HG02763 (cell line): ENCODE measurements around the gene MS4A4E.
"Not testable (repeated sequence)": the region's sequence is repeated elsewhere in the genome, so short reads cannot be mapped to it uniquely, and the experiment has no call there.

Experiments
- ATAC-seq: cut with Tn5 transposase; IDR thresholded peaks from one replicate; pipeline ENCODE4 v1.9.1; 2021; ENCODE audit warnings: mild to moderate bottlenecking, moderate library complexity; ENCODE audit not compliant: unreplicated experiment

MS4A4E gene

DNA sequence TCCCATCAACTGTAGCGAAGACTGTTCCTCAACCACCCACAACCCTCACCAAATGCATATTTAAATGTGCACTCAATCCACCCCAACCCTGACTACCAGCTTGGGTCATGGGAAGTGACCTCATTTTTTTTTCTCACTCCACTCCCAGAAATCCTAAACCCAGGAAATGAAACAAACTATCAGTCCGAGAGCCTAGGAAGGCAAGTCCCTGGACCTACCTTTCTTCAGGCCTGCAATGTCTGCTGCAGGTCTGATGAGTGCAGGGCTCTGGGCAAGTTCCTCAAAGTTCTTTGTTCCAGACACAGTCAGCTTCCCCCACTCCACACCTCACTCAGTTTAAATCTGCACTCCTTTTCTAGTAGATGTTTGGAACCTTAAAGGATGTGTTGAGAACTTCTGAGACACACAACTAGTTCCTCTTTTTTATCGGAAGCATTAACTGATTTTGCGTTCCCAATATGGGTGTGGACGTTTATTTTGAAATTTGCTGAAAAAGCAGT lies at the start of gene MS4A4E:
MS4A4E (minus strand) TSS at position 398 of the 500 bp plus-strand sequence. CDS start 13,082 bp downstream, outside the sequence.
- no peak for ATAC-seq

DNA sequence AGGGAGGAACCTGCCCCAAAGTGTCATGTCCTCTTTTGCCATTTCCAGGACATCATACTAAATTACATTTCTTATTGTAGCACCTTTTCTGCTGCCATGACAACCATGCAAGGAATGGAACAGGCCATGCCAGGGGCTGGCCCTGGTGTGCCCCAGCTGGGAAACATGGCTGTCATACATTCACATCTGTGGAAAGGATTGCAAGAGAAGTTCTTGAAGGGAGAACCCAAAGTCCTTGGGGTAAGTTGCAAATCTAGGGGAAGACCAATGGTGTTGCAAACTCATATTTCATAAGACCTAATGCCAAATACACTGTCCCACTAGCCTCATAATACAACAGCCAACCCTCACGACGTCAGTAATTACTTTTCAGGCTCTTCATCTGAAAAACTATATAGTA lies 49.2 kb upstream of the MS4A4E start:
- no peak for ATAC-seq

GRCh38 chr11:60288531-60288930 lies 45.6 kb upstream of the MS4A4E start:
- no peak for ATAC-seq

- ATAC-seq: not testable (repeated sequence)
Observed at GRCh38 chr11:60285411-60286126, 42.6 kb upstream of the MS4A4E start.

- no peak for ATAC-seq
Observed at GRCh38 chr11:60282286-60282685, 39.3 kb upstream of the MS4A4E start.

- ATAC-seq: no peak
Observed at GRCh38 chr11:60281485-60281884, 38.5 kb upstream of the MS4A4E start.

- no peak for ATAC-seq
Observed at GRCh38 chr11:60280412-60280811, 37.5 kb upstream of the MS4A4E start, which contains the start of gene MS4A4A. Gene MS4A4A (plus strand): TSS chr11:60280666. CDS start chr11:60280676, 10 bp downstream.

DNA sequence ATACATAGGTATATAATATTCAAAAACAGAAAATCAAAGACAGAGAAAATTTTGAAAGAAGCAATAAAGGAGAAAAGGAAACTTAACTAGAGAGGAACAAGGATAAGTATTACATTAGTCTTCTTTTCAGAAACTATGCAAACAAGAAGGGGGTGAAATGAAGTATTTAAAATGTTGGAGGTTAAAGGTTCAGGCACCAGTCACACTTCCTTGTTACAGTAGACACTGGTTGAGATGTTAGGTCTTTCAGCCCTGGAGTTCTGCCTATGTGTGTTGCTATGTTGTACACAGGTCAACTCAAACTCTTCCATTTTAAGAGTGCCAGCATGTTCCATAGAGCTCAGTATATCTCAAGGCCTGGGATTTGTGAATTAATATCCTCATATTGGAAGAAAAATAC lies 31.5 kb upstream of the MS4A4E start:
- no peak for ATAC-seq

DNA sequence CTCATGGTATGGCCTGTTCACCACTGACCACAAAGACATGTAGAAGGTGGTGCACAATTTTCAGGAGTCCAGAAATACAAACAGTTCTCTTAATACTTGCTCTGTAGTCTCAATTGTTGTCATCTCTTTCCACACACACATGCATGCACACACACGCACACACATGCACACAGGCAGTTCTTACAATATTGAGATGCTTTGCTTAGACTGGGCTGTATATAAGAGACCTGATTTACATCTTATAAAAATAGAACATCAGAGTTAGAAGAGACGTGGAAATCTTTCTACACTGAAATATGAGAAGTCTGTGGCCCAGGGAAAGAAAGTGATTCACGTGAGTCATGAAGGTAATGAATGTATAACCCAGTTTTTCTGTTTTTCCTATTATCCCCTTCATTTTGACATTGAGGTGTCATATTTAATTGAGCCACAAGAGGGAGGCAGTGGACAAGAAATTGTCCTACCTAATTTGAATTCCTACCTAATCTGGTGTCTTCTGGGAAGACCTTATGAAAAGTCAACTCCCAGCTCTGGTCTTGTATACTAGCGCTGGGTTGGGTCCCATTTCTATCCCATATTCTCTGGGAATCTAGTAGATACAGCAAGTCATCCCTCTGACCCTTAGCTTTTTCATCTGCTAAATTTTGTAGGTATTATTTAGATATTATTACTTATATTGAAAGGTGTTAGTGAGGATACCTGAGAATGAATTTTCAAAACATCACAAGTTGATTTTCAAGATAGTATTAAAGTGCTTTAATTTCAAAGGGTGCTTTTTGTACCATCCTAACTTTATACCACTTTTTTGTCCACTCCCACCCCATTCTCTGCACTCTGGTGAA lies 22.7 kb upstream of the MS4A4E start:
- ATAC-seq: no peak

GRCh38 chr11:60264644-60265043 lies 21.7 kb upstream of the MS4A4E start:
- ATAC-seq: no peak

DNA sequence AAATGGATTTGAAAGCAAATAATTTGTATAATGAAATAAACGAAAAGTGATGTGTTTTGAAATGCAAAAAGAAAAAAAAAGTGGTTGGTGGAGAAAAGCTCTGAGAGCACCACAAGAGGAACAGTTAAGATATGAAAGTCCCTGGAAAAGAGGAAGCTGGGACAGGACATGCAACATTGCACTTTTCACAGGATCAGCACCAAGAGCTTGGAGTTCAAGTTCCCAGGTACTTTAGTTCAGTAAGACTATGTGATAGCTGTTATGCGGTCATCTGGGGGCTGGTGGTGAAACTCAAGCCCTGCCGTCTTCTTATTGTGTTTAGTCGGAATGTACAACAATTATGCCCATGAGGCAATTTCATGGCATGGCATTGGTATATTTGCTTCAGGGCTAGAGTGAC lies 20.5 kb upstream of the MS4A4E start:
- ATAC-seq: no peak

DNA sequence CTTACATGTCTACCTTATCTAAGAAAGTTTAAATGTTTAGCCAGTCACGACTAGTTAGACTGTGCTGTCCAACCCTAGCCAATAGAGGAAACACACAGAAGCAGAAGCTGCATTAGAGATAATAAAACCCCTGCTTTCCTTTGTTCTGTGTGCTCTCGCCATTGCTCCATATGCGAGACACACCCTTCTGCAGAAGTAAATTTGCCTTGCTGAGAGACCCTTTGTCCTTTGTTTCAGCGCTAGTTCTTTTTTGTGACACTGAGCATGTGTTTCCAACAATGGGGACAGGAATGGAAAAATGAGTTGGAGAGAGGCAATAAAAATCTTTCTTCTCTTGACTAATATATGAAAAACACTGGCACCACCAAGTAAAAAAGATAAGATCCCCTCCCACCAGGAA lies 18.1 kb upstream of the MS4A4E start:
- ATAC-seq: no peak

DNA sequence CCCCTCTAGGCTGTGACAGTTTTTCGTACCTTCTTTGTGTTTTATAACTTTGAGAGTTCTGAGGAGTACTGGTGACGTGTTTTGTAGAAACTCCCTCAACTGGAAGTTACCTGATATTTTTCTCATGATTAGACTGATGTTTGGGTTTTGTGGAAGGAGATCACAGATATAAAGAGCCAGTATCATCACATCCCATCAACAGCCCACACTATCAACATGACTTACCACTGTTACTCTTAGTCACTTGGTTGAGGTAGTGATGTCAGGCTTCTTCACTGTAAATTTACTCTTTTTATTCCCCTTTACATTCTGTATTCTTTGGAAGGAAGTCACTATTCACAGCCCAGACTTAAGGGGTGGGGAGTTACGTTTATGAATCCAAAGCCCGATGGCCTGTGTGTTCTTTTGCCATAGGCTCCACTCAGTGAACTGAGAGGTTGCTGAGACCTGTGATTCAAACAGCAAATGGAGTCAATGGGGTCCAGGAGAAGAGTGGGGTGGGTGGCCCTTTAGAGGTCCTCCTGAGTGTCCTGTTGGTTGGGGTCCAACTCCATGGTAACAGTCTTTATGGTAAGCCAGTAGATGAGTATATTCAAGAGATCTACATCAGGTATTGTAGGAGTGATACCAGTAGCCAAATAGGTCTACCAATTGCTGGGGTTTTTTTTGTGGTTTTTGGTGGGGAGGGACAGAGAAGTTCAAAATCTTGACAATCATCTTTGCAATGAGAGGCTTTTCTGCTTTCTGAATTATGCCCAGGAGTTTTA lies 15.2 kb upstream of the MS4A4E start:
- ATAC-seq: no peak

GRCh38 chr11:60252213-60253108 lies 9.5 kb upstream of the MS4A4E start:
- ATAC-seq: no peak

DNA sequence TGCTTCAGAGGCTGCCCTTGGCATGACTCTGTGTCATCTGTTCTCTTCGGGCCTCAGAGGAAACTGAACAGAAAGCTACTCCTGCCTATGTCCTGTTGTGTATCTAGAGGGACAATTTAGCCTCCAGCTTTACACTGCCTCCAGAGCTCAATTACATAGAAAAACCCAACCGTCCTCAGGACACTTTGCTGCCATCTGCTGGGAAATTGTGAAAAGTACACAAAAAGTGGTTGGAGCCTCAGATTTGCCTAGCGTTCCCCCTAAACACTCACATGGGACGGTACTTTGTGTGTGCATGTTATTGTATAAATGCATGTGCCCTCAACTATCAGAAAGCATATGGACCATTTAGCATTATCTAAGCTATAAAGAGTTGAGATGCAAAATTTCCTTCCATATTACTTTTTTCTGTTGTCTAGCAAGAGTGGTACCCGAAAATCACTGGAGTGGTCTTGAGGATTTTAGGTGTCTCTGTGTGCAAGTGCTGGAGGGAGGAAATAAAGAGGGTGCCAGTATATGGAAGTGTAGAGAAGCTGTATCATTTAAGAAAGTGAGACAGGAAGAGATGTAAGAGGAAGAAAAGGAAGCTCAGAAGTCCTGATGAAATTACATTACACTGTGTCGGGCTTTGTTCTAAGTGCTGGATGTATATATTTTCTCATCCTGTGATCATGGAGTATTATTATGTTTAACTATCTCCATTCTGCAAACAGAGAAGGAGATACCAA lies 8.7 kb upstream of the MS4A4E start:
- no peak for ATAC-seq

DNA sequence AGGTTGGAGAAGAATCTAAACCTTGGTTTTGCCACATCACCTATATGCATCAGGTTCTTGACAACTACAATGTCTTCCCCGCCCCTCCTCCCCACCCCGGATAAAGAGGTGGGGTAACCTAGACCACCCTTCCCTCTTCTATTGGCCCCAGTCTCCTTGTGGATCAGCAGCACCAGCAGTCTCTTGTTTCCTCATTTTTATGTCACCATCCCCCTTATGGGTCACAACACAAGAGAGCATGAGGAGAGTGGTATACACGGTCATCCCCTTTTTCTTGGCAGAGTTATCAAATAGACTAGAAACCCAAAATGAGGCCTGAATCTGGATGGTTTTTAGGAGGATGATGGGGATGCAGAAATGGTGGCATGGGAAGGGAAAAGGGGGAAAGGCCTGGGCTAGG lies 1.2 kb downstream of the MS4A4E start:
- ATAC-seq: no peak

DNA sequence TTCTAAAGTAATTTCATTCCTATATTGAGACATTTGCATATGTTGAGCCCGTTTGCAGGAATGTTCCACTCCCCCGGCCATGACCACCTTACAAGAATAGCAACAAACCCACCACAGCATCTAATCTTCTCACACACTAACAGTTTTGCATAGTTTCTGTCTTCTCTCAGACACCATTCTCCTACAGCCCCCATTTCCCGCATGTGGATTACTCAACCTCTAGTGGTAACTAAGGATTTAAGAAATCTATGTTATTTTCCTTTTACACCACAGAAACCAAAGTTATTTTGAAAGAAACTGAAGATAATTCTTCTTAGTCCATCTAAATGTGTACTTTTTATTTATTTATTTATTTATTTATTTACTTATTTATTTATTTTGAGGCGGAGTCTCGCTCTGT lies 2.3 kb downstream of the MS4A4E start:
- ATAC-seq: no peak

GRCh38 chr11:60235321-60235720 lies 7.6 kb downstream of the MS4A4E start:
- ATAC-seq: no peak

- no peak for ATAC-seq
Observed at GRCh38 chr11:60230681-60231080, 12.3 kb downstream of the MS4A4E start.
